HFF-Myc (cell line): Measurements from ENCODE around the gene AKAP7.
"Not testable (repeated sequence)": the region's sequence is repeated elsewhere in the genome, so short reads cannot be mapped to it uniquely, and the experiment has no call there.

Experiments
- DNase-seq: peaks from one replicate; pipeline ENCODE4 v3.0.0-alpha.2; 2011; ENCODE audit warnings: low read depth; ENCODE audit errors: extremely low read depth
- H3K4me3 ChIP-seq: replicated peaks from 2 replicates; pipeline ENCODE4 v1.5.1; 2011; ENCODE audit warnings: low read depth, mild to moderate bottlenecking, control low read depth, low read length
- TF ChIP-seq, protein P1 (sequence below): IDR thresholded peaks from 2 replicates; pipeline ENCODE4 v1.5.1; 2012; ENCODE audit warnings: mild to moderate bottlenecking, low read depth, low read length, control low read depth; ENCODE audit errors: missing control alignments

The AKAP7 gene

GRCh38 chr6:131293472-131293911 lies 158.2 kb downstream of the AKAP7 start:
- no peak for DNase-seq
- no peak overlapping the region for H3K4me3 ChIP-seq
- TF ChIP-seq, protein P1, sequence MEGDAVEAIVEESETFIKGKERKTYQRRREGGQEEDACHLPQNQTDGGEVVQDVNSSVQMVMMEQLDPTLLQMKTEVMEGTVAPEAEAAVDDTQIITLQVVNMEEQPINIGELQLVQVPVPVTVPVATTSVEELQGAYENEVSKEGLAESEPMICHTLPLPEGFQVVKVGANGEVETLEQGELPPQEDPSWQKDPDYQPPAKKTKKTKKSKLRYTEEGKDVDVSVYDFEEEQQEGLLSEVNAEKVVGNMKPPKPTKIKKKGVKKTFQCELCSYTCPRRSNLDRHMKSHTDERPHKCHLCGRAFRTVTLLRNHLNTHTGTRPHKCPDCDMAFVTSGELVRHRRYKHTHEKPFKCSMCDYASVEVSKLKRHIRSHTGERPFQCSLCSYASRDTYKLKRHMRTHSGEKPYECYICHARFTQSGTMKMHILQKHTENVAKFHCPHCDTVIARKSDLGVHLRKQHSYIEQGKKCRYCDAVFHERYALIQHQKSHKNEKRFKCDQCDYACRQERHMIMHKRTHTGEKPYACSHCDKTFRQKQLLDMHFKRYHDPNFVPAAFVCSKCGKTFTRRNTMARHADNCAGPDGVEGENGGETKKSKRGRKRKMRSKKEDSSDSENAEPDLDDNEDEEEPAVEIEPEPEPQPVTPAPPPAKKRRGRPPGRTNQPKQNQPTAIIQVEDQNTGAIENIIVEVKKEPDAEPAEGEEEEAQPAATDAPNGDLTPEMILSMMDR: no peak

DNA sequence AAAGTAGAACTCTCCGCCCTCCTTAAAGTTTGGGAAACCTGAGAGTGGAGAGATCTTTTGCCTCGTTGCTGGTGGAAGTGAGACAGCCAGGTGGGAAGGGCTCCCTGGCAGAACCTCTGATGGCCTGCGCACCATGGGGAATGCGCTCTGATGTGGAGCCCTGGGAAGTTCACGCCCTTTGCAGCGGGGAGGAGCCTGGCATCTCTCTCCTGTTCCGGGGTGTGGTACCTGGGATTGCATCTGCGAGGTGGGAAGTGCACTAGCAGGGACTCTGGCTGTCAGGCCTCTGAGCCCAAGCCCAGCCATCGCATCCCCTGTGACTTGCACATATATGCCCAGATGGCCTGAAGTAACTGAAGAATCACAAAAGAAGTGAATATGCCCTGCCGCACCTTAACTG lies 159.8 kb downstream of the AKAP7 start:
- no peak for DNase-seq
- H3K4me3 ChIP-seq: no peak overlapping the region
- TF ChIP-seq, protein P1: no peak

GRCh38 chr6:131300826-131301225 lies 165.6 kb downstream of the AKAP7 start:
- not testable (repeated sequence) for H3K4me3 ChIP-seq, DNase-seq

GRCh38 chr6:131303338-131303930 lies 168.2 kb downstream of the AKAP7 start:
- H3K4me3 ChIP-seq: no peak overlapping the region
- TF ChIP-seq, protein P1: no peak
- no peak for DNase-seq

GRCh38 chr6:131305037-131305850 lies 170.0 kb downstream of the AKAP7 start:
- H3K4me3 ChIP-seq: no peak overlapping the region
- no peak for DNase-seq
- TF ChIP-seq, protein P1: no peak

DNA sequence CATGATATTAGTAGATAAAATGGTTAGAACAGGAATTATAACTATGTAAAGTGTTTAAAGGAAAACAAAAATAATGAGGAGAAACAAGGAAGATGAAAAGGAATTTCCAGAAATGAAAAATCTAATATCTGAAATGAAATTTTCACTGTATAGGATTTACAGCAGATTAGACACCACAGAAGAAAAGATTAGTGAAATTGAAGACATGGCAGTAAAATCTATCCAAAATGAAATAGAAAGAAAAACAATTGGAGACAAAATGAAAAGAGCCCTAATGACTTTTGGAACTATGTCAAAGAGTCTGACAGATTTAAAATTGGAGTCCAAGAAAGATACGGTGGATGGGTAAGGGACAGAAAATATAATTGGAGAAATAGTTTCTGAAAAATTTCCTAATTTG lies 174.2 kb downstream of the AKAP7 start:
- no peak for DNase-seq
- TF ChIP-seq, protein P1: no peak
- H3K4me3 ChIP-seq: no peak overlapping the region

DNA sequence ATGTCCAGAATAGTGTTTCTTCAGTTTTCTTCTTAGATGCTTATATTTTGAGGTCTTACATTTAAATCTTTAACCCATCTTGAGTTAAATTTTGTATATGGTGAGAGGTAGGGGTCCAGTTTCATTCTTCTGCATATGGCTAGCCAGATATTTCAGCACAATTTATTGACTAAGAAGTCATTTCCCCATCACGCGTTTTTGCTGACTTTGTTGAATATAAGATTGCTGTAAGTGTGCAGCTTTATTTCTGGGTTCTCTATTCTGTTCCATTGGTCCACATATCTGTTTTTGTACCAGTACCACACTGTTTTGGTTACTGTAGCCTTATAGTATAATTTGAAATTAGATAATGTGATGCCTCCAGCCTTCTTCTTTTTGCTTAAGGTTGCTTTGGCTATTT lies 179.6 kb downstream of the AKAP7 start:
- TF ChIP-seq, protein P1: no peak
- DNase-seq: no peak
- no peak overlapping the region for H3K4me3 ChIP-seq
